GM12892 (cell line): ENCODE data around the gene BRDT.

Experiments used
- POLR2A ChIP-seq: IDR thresholded peaks from 2 replicates; pipeline ENCODE4 v1.6.1; 2011; ENCODE audit warnings: low read depth, low read length, control low read depth
- POLR2AphosphoS5 ChIP-seq: IDR thresholded peaks from 2 replicates; pipeline ENCODE4 v1.6.1; 2011; ENCODE audit warnings: low read depth, low read length, control low read depth
- TAF1 ChIP-seq: IDR thresholded peaks from 2 replicates; pipeline ENCODE4 v1.6.1; 2011; ENCODE audit warnings: low read depth, mild to moderate bottlenecking, control low read depth, low read length, borderline replicate concordance

DNA sequence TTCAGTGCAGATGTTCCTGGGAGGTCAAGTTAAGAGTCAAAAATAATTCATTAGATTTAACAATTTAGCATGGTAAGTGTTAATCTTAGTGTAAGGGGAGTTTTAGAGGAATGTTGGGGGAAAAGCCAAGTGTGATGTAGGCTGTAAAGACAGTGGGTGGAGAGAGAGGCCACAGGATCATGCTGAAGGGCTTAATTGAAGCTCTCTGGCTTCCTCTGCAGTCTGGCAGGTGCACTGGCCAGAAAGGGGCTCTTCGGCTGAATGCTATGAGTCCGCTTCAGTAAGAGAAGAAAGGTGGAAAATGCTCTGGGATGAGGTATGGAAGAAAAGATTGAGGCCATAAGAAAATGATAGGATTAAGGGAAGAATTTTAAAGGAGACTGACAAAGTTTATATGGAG lies 3.0 kb downstream of the BRDT start:
- TF ChIP-seq POLR2A (no peak), POLR2AphosphoS5 (no peak), TAF1 (no peak)
